Mesothelial cell of epicardium (in vitro differentiated cells): ENCODE results near the gene PELI3. TPM values are rescaled to one million over a fixed set of nuclear protein-coding genes. Genes with fewer than 3 reads are reported as not detected.
"Not testable (repeated sequence)": the region's sequence is repeated elsewhere in the genome, so short reads cannot be mapped to it uniquely, and the experiment has no call there.

Source experiments
- DNase-seq, 2 experiments: peaks; one replicate each; pipeline ENCODE4 v3.0.0; 2021; ENCODE audit warnings: low spot score in 2 of 2; ENCODE audit not compliant: unreplicated experiment in 2 of 2
- H3K27ac Mint-ChIP-seq: 2 replicates; pipeline ENCODE4 v1.8.0; 2021; ENCODE audit warnings: mixed read lengths
- H3K27me3 Mint-ChIP-seq: 2 replicates; pipeline ENCODE4 v1.8.0; 2021; ENCODE audit warnings: low read depth, mixed read lengths
- H3K36me3 Mint-ChIP-seq: 2 replicates; pipeline ENCODE4 v1.8.0; 2021; ENCODE audit warnings: mixed read lengths
- H3K4me1 Mint-ChIP-seq: 2 replicates; pipeline ENCODE4 v1.8.0; 2021; ENCODE audit warnings: mixed read lengths
- H3K4me3 Mint-ChIP-seq: 2 replicates; pipeline ENCODE4 v1.8.0; 2021; ENCODE audit warnings: mild to moderate bottlenecking, moderate library complexity, mixed read lengths
- H3K9me3 Mint-ChIP-seq: 2 replicates; pipeline ENCODE4 v1.8.0; 2021; ENCODE audit warnings: mixed read lengths
- total RNA-seq: library from RNA; stranded (reverse); gene quantifications from 3 replicates; pipeline ENCODE4 v1.2.1, GENCODE V29; 2021
- TF ChIP-seq, protein P1 (sequence below): fragments of 200-600 bp; sonication (generic); IDR thresholded peaks from one replicate; pipeline ENCODE4 v1.5.0; 2021; ENCODE audit warnings: antibody characterized with exemption; ENCODE audit not compliant: unreplicated experiment

Gene PELI3
- total RNA-seq, 1 donor from 2014 or later: 17.3 TPM

DNA sequence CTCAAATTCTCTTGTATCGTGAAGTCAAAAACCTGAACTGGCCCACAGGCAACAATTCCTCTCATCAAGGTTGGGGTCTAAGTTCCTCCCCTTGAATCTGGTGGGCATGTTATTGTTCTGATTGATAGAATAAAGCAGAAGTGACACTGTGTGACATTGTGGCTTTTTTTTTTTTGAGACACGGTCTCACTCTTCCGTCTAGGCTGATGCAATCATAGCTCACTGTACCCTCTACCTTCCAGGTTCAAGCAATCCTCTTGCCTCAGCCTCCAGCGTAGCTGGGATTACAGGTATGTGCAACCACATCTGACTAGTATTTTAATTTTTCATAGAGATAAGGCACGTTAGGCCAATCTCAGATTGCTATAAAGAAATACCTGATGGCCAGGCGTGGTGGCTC is 8.9 kb upstream of the PELI3 start:
- H3K36me3 Mint-ChIP-seq: no peaks in the 10 kb centered on the region
- peaks cover 2% of the 10 kb centered on the region for H3K27me3 Mint-ChIP-seq
- H3K4me3 Mint-ChIP-seq: no peak overlapping the region
- peaks cover 13% of the 10 kb centered on the region for H3K4me1 Mint-ChIP-seq
- no peak overlapping the region for H3K27ac Mint-ChIP-seq
- H3K9me3 Mint-ChIP-seq: peaks cover 4% of the 10 kb centered on the region
- no peak for DNase-seq
- TF ChIP-seq, protein P1, sequence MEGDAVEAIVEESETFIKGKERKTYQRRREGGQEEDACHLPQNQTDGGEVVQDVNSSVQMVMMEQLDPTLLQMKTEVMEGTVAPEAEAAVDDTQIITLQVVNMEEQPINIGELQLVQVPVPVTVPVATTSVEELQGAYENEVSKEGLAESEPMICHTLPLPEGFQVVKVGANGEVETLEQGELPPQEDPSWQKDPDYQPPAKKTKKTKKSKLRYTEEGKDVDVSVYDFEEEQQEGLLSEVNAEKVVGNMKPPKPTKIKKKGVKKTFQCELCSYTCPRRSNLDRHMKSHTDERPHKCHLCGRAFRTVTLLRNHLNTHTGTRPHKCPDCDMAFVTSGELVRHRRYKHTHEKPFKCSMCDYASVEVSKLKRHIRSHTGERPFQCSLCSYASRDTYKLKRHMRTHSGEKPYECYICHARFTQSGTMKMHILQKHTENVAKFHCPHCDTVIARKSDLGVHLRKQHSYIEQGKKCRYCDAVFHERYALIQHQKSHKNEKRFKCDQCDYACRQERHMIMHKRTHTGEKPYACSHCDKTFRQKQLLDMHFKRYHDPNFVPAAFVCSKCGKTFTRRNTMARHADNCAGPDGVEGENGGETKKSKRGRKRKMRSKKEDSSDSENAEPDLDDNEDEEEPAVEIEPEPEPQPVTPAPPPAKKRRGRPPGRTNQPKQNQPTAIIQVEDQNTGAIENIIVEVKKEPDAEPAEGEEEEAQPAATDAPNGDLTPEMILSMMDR: no peak

DNA sequence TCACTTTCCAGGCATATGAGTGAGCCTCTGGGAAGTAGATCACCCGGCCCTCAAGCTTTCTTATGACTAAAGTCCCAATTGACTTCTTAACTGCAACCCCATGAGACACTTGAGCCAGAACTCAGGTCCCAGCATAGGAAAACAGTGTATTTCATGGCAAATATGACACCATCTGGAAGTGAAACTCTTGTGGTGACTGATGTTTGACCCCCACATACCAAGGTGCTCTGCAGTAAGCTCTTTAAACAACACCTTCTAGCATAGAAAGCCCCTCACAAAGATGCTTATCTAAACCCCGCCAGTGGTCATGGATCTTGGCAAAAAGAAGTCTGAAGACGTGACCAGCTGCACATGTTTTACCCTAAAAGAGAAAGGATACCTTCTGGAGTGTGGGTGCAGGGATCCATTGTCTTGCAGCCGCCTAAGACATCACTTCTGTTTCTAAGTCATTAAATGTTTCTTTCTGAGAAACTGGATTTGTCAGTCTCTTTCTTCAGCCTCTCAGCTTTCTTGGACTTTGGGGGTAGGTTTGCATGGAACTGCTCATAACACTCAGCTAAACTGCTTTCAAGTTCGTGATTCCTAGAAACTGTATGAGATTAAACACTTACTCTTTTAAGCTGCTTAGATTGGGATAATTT is 7.4 kb upstream of the PELI3 start:
- Mint-ChIP-seq H3K36me3 (no peaks in the 10 kb centered on the region), H3K27ac (no peak overlapping the region), H3K27me3 (peaks cover 2% of the 10 kb centered on the region)

DNA sequence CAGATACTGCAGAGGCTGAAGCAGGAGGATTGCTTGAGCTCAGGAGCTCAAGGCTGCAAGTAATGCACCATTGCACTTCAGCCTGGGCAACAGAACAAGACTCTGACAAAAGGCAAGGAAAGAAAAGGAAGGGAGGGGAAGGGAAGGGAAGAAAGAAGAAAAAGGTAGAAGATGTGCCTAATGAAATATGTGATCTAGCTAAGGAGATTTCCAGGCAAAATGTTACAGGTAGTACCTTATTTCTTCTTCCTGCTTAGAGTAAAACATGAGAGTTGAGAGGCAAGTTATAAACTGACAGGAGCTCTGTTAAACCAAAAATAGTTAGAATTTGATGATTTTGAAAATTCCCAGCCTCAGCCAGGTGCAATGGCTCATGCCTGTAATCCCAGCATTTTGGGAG is 4.7 kb upstream of the PELI3 start:
- Mint-ChIP-seq H3K27ac (no peak overlapping the region), H3K4me3 (no peak overlapping the region), H3K27me3 (no peaks in the 10 kb centered on the region), H3K36me3 (no peaks in the 10 kb centered on the region), H3K9me3 (peaks cover 13% of the 10 kb centered on the region), H3K4me1 (no peaks in the 10 kb centered on the region)
- DNase-seq: no peak
- TF ChIP-seq, protein P1: no peak

More for the DNA sequence above, 7.4 kb upstream of the PELI3 start:
- TF ChIP-seq, protein P1: no peak
- H3K4me1 Mint-ChIP-seq: peaks cover 7% of the 10 kb centered on the region
- no peak overlapping the region for H3K4me3 Mint-ChIP-seq
- peaks cover 13% of the 10 kb centered on the region for H3K9me3 Mint-ChIP-seq
- no peak for DNase-seq

DNA sequence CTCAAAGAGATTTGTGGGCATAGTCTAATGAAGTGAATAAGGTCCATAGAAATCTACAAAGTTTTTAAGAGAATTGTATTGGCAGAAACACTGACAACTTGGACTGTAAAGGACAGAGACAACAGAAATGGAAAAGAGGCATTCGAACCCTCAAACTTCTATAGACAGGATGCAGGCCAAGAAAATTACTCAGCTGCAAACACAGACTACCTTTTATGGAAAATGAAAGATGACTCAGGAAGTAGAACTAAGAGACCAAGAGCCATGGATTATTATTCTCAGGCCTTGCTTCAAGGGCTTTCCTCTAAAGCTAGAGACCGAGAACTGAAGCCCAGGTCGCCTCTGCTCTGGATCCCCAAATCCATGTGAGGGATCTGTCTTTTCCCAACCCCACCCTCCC is 3.8 kb upstream of the PELI3 start:
- Mint-ChIP-seq H3K36me3 (no peaks in the 10 kb centered on the region), H3K27me3 (no peaks in the 10 kb centered on the region)

DNA sequence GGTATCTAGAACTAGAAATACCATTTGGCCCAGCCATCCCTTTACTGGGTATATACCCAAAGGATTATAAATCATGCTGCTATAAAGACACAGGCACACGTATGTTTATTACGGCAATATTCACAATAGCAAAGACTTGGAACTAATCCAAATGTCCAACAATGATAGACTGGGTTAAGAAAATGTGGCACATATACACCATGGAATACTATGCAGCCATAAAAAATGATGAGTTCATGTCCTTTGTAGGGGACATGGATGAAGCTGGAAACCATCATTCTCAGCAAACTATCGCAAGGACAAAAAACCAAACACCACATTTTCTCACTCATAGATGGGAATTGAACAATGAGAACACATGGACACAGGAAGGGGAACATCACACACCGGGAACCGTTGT is 2.6 kb upstream of the PELI3 start:
- not testable (repeated sequence) for H3K4me3 Mint-ChIP-seq, H3K27ac Mint-ChIP-seq, H3K36me3 Mint-ChIP-seq, H3K4me1 Mint-ChIP-seq, H3K27me3 Mint-ChIP-seq, DNase-seq
- peaks cover 13% of the 10 kb centered on the region for H3K9me3 Mint-ChIP-seq

More for the DNA sequence above, 3.8 kb upstream of the PELI3 start:
- no peak overlapping the region for H3K4me3 Mint-ChIP-seq
- H3K9me3 Mint-ChIP-seq: peaks cover 13% of the 10 kb centered on the region
- H3K4me1 Mint-ChIP-seq: peaks cover 3% of the 10 kb centered on the region
- DNase-seq: no peak
- TF ChIP-seq, protein P1: no peak
- no peak overlapping the region for H3K27ac Mint-ChIP-seq

DNA sequence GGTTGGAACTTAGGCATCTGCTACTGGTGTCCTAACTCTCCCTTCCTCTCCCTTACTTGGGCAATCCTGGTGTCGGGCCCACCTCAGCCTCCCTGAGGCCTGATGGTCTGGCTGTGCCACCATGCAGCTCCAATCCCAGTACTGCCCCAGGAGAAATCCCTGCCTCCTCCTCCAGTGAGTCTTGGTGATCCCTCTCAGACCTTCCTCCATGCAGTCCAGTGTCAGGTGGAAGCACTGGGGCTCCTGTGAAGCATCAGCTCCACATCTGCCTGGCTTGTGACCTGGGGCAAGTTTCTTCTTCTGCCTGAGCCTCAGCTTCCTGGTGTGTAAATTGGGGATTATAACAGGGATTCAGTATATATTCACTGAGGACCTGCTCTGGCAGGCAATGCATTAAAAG is 1.8 kb upstream of the PELI3 start:
- Mint-ChIP-seq H3K27me3 (no peaks in the 10 kb centered on the region), H3K4me3 (no peak overlapping the region), H3K4me1 (peaks cover 6% of the 10 kb centered on the region), H3K9me3 (peaks cover 13% of the 10 kb centered on the region), H3K36me3 (no peaks in the 10 kb centered on the region), H3K27ac (peak overlapping the region; percentile 59)
- TF ChIP-seq, protein P1: no peak
- no peak for DNase-seq
